ENCODE measurements around the gene FRMPD1. TPM values are rescaled to one million over a fixed set of nuclear protein-coding genes. Genes with fewer than 3 reads are reported as not detected.

The FRMPD1 gene
- total and polyA plus RNA-seq, 8 donors = 0.16 to 1.5 (median 0.53) TPM

DNA sequence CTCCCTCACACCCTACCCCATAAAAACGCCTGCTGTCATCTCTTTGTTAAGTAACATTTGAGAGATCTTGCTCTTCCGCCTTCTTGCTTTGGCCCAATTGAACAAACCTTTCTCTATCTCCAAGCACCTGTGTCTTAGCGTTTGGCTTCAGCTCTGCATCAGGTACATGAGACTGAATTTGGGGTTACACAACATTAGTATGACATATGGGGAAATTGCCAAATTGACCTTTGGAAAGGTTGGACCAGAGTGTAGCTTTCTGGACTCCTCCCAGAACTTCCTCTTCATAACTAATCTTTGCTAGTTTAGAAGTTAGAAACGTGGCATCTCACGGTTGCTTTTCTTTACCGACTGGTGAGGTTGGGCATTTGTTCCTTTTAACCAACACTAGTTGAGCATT lies 137.6 kb downstream of the FRMPD1 start:
- Histone ChIP-seq H3K9me3 (no peaks in the 10 kb centered on the region), H3K36me3 (no peaks in the 10 kb centered on the region), H3K4me1 (peaks cover 0 to 15% (median 0%) of the 10 kb centered on the region in 3 donors), H3K4me3 (no peak overlapping the region), H3K27me3 (no peaks in the 10 kb centered on the region), H3K27ac (no peak overlapping the region)
- ATAC-seq (no peak), DNase-seq (no peak), FAIRE-seq (no peak)
- intact Hi-C loops (cut with DNase I) = no loop called here
- 67 to 80% methylated on average over 6 of the region's 6 CpGs for WGBS, 2 donors
- TF ChIP-seq, protein P1, sequence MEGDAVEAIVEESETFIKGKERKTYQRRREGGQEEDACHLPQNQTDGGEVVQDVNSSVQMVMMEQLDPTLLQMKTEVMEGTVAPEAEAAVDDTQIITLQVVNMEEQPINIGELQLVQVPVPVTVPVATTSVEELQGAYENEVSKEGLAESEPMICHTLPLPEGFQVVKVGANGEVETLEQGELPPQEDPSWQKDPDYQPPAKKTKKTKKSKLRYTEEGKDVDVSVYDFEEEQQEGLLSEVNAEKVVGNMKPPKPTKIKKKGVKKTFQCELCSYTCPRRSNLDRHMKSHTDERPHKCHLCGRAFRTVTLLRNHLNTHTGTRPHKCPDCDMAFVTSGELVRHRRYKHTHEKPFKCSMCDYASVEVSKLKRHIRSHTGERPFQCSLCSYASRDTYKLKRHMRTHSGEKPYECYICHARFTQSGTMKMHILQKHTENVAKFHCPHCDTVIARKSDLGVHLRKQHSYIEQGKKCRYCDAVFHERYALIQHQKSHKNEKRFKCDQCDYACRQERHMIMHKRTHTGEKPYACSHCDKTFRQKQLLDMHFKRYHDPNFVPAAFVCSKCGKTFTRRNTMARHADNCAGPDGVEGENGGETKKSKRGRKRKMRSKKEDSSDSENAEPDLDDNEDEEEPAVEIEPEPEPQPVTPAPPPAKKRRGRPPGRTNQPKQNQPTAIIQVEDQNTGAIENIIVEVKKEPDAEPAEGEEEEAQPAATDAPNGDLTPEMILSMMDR (IDR thresholded peaks at IDR 0.05) = no peak

DNA sequence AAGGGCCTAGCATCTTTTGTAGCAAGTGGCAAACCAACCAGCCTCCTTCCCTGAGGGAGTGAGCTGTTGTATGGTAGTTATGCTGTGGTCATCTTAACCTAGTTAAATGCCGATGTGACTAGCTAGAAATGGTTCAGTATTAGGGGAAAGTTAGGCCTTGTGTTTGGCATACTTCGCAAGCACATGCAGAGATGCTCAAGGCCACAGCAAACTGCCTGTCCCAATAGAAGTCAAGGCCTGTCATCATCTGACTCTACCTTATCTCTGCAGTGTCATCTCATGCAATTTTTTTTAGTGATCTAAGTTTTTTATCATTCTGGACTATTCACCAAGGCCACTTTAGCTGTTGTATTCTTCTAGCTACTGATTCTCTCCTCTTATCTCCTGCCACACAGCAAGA lies 139.3 kb downstream of the FRMPD1 start:
- no peaks in the 10 kb centered on the region for H3K9me3 ChIP-seq
- no peak overlapping the region for H3K27ac ChIP-seq
- intact Hi-C loops (cut with DNase I) = no loop called here
- ATAC-seq = no peak
- H3K27me3 ChIP-seq = no peaks in the 10 kb centered on the region
- H3K4me3 ChIP-seq = no peak overlapping the region
- peaks cover 0 to 5% (median 0%) of the 10 kb centered on the region in 3 donors for H3K4me1 ChIP-seq
- H3K36me3 ChIP-seq = no peaks in the 10 kb centered on the region
- 94 to 97% methylated on average over 2 of the region's 2 CpGs for WGBS, 2 donors
- TF ChIP-seq, protein P1 (IDR thresholded peaks at IDR 0.05) = no peak
- DNase-seq = no peak
- no peak for FAIRE-seq

DNA sequence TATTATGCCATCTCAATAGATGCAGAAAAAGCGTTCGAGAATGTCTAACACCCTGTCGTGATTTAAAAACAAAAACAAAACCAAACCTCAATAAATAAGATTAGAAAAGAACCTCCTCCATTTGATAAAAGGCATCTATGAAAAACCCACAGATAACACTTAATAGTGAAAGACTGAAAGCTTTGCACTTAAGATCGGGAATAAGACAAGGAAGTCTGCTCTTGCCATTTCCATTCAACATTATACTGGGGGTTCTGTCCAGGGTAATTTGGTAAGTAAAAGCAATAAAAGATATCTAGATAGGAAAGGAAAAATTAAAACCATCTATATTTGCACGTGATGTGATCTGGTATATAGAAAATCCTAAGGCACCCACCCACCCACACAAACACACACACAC lies 141.4 kb downstream of the FRMPD1 start:
- Histone ChIP-seq H3K9me3 (no peaks in the 10 kb centered on the region), H3K36me3 (no peaks in the 10 kb centered on the region), H3K27ac (no peak overlapping the region), H3K4me3 (no peak overlapping the region), H3K27me3 (no peaks in the 10 kb centered on the region), H3K4me1 (no peaks in the 10 kb centered on the region)
- ATAC-seq (no peak), FAIRE-seq (no peak), DNase-seq (no peak)
- TF ChIP-seq, protein P1 (IDR thresholded peaks at IDR 0.05) = no peak
- intact Hi-C loops (cut with DNase I) = no loop called here
- 86 to 92% methylated on average over 5 of the region's 5 CpGs for WGBS, 2 donors

DNA sequence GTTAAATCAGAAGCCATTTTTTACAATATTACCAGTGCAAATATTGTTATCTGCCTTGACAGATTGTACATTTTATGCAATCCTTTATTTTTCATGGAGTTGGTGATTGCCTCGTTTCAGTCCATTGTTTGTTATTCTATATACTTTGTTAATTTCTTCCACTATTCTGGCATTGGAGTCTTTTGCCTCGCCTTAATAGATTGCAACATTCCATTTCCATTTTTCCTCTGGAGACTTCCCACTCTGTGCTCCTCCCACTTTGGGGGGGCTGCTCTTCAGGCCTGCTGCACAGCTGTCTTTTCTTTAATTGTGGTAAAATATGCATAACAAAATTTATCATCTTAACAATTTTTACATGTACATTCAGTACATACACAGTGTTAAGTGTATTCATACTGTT lies 145.5 kb downstream of the FRMPD1 start:
- intact Hi-C loops (cut with DNase I) = no loop called here
- no peak for ATAC-seq
- Histone ChIP-seq H3K4me1 (peaks cover 0 to 4% (median 4%) of the 10 kb centered on the region in 3 donors), H3K27me3 (no peaks in the 10 kb centered on the region), H3K27ac (no peak overlapping the region), H3K36me3 (no peaks in the 10 kb centered on the region), H3K9me3 (no peaks in the 10 kb centered on the region), H3K4me3 (no peak overlapping the region)
- FAIRE-seq = no peak
- 52 to 55% methylated on average over 2 of the region's 2 CpGs for WGBS, 2 donors
- DNase-seq = no peak
- TF ChIP-seq, protein P1 (IDR thresholded peaks at IDR 0.05) = no peak

Other genes with a start within 250 kb of the FRMPD1 start
- 10 to 100 TPM; 36.2 to 50.2 (median 43.3) TPM for gene GRHPR, start 228.3 kb upstream of the FRMPD1 start, total RNA-seq
- gene GRHPR, start 228.3 kb upstream of the FRMPD1 start, polyA plus RNA-seq = 10 to 100 TPM; 30.2 to 54.3 TPM
- 1 to 10 TPM; 4.2 to 7.5 (median 4.8) TPM for gene ZBTB5, start 185.5 kb upstream of the FRMPD1 start, total RNA-seq
- gene ZBTB5, start 185.5 kb upstream of the FRMPD1 start, polyA plus RNA-seq = 1 to 10 TPM; 2.8 to 4.9 TPM
- gene POLR1E, start 165.0 kb upstream of the FRMPD1 start, total RNA-seq = 10 to 100 TPM; 15.8 to 30.1 (median 21.3) TPM
- gene POLR1E, start 165.0 kb upstream of the FRMPD1 start, polyA plus RNA-seq = 10 to 100 TPM; 11.9 to 12.8 TPM
- gene FBXO10, start 74.6 kb upstream of the FRMPD1 start, total RNA-seq = 1 to 10 TPM; 3.9 to 7.9 (median 6.0) TPM
- 1 to 10 TPM; 6.1 to 6.2 TPM for gene FBXO10, start 74.6 kb upstream of the FRMPD1 start, polyA plus RNA-seq
- gene TOMM5, start 58.4 kb upstream of the FRMPD1 start, total RNA-seq = 10 to 100 TPM; 22.8 to 40.3 (median 33.9) TPM
- 10 to 100 TPM; 54.0 to 59.2 TPM for gene TOMM5, start 58.4 kb upstream of the FRMPD1 start, polyA plus RNA-seq
- gene TRMT10B, start 102.9 kb downstream of the FRMPD1 start, total RNA-seq = 1 to 10 TPM; 4.0 to 7.3 (median 5.4) TPM
- 1 to 10 TPM; 6.5 to 8.8 TPM for gene TRMT10B, start 102.9 kb downstream of the FRMPD1 start, polyA plus RNA-seq
- 10 to 100 TPM; 12.3 to 19.9 (median 14.7) TPM for gene EXOSC3, start 134.1 kb downstream of the FRMPD1 start, total RNA-seq
- 10 to 100 TPM in 1 of 2 donors, 1 to 10 TPM in 1; 7.2 to 11.2 TPM for gene EXOSC3, start 134.1 kb downstream of the FRMPD1 start, polyA plus RNA-seq
- 10 to 100 TPM; 14.2 to 19.6 (median 16.4) TPM for gene DCAF10, start 149.8 kb downstream of the FRMPD1 start, total RNA-seq
- 1 to 10 TPM; 3.9 to 6.6 TPM for gene DCAF10, start 149.8 kb downstream of the FRMPD1 start, polyA plus RNA-seq